GM23338 (cell line): Measurements from ENCODE around the gene AFAP1L2. TPM values are rescaled to one million over a fixed set of nuclear protein-coding genes. Genes with fewer than 3 reads are reported as not detected.

Source experiments
- ATAC-seq: fragments of 200-7000 bp; cut with Tn5 transposase; 3 replicates; pipeline ENCODE4 v1.9.1; 2020
- DNase-seq: peaks from one replicate; pipeline ENCODE4 v3.0.0-alpha.2; 2015; ENCODE audit warnings: low spot score
- H2AFZ ChIP-seq: fragments of 200-600 bp; sonication (generic); 2 replicates; pipeline ENCODE4 v1.8.0; 2016; ENCODE audit warnings: antibody characterized with exemption, mild to moderate bottlenecking, moderate library complexity
- H3F3A ChIP-seq: fragments of 200-600 bp; sonication (generic); replicated peaks from 2 replicates; pipeline ENCODE4 v1.8.0; 2017; ENCODE audit warnings: antibody characterized with exemption, mixed run types, low read depth
- H3K27ac ChIP-seq: fragments of 200-600 bp; sonication (generic); 2 replicates; pipeline ENCODE4 v1.6.1; 2016; ENCODE audit warnings: low read depth
- H3K27me3 ChIP-seq: fragments of 200-600 bp; sonication (generic); 2 replicates; pipeline ENCODE4 v1.8.0; 2016; ENCODE audit warnings: mild to moderate bottlenecking, mixed run types, moderate library complexity; ENCODE audit not compliant: insufficient read depth
- H3K36me3 ChIP-seq: fragments of 200-600 bp; sonication (generic); 2 replicates; pipeline ENCODE4 v1.8.0; 2016; ENCODE audit warnings: mild to moderate bottlenecking; ENCODE audit not compliant: insufficient read depth
- H3K4me1 ChIP-seq: fragments of 200-600 bp; sonication (generic); 2 replicates; pipeline ENCODE4 v1.8.0; 2016; ENCODE audit warnings: mild to moderate bottlenecking, moderate library complexity; ENCODE audit not compliant: insufficient read depth
- H3K4me2 ChIP-seq: fragments of 200-600 bp; sonication (generic); 2 replicates; pipeline ENCODE4 v1.7.1; 2017; ENCODE audit warnings: mixed run types
- H3K4me3 ChIP-seq: fragments of 200-600 bp; sonication (generic); 2 replicates; pipeline ENCODE4 v1.6.1; 2016; ENCODE audit warnings: mixed run types
- H3K79me2 ChIP-seq: fragments of 200-600 bp; sonication (generic); replicated peaks from 2 replicates; pipeline ENCODE4 v1.8.0; 2017; ENCODE audit warnings: mild to moderate bottlenecking; ENCODE audit not compliant: insufficient read depth
- H3K9me2 ChIP-seq: fragments of 200-600 bp; sonication (generic); 2 replicates; pipeline ENCODE4 v1.8.0; 2017; ENCODE audit not compliant: insufficient read depth
- H4K20me1 ChIP-seq: fragments of 200-600 bp; sonication (generic); replicated peaks from 2 replicates; pipeline ENCODE4 v1.8.0; 2017; ENCODE audit warnings: mild to moderate bottlenecking; ENCODE audit not compliant: insufficient read depth
- H3K27ac Mint-ChIP-seq: 2 replicates; pipeline ENCODE4 v1.8.0; 2020; ENCODE audit warnings: inconsistent platforms, mild to moderate bottlenecking, moderate library complexity, mixed read lengths
- H3K27me3 Mint-ChIP-seq: 3 replicates; pipeline ENCODE4 v1.8.0; 2022; ENCODE audit warnings: low read depth, mild to moderate bottlenecking, moderate library complexity, mixed read lengths, inconsistent platforms; ENCODE audit not compliant: insufficient read depth, poor library complexity
- H3K36me3 Mint-ChIP-seq: 3 replicates; pipeline ENCODE4 v1.8.0; 2021; ENCODE audit warnings: low read depth, mild to moderate bottlenecking, inconsistent platforms, moderate library complexity, mixed read lengths
- H3K4me1 Mint-ChIP-seq: 3 replicates; pipeline ENCODE4 v1.8.0; 2020; ENCODE audit warnings: mild to moderate bottlenecking, inconsistent platforms, mixed read lengths
- H3K4me3 Mint-ChIP-seq: 3 replicates; pipeline ENCODE4 v1.8.0; 2021; ENCODE audit warnings: moderate library complexity, mild to moderate bottlenecking, inconsistent platforms, mixed read lengths
- H3K9me3 Mint-ChIP-seq: 3 replicates; pipeline ENCODE4 v1.8.0; 2020; ENCODE audit warnings: moderate library complexity, mild to moderate bottlenecking, inconsistent platforms, mixed read lengths
- EZH2 ChIP-seq: fragments of 200-600 bp; sonication (generic); IDR thresholded peaks from one replicate; pipeline ENCODE4 v1.8.0; 2017; ENCODE audit warnings: antibody characterized with exemption, mild to moderate bottlenecking, low read depth; ENCODE audit not compliant: unreplicated experiment
- EZH2phosphoT487 ChIP-seq: fragments of 200-600 bp; sonication (generic); IDR thresholded peaks from one replicate; pipeline ENCODE4 v1.8.1; 2018; ENCODE audit warnings: antibody characterized with exemption; ENCODE audit not compliant: unreplicated experiment
- JUNB ChIP-seq: IDR thresholded peaks from one replicate; pipeline ENCODE4 v1.6.1; 2016; ENCODE audit warnings: antibody characterized with exemption; ENCODE audit not compliant: unreplicated experiment
- NANOG ChIP-seq: IDR thresholded peaks from 2 replicates; pipeline ENCODE4 v1.6.1; 2016; ENCODE audit warnings: antibody characterized with exemption, borderline replicate concordance
- STAT1 ChIP-seq: IDR thresholded peaks from one replicate; pipeline ENCODE4 v1.6.1; 2016; ENCODE audit warnings: antibody characterized with exemption; ENCODE audit not compliant: unreplicated experiment
- ZNF331 ChIP-seq: fragments of 250-450 bp; sonication (Bioruptor Pico); IDR thresholded peaks from 2 replicates; pipeline ENCODE4 v1.5.0; 2020; ENCODE audit warnings: low read depth, mild to moderate bottlenecking, moderate library complexity
- polyA plus RNA-seq: library from polyadenylated mRNA; unstranded; fragments of >200 nt; fragmentation: Nextera tagmentation; extraction: Ambion mirVana; gene quantifications from 2 replicates; pipeline ENCODE4 v1.2.1, GENCODE V29; 2016
- total RNA-seq: library from RNA; depleted of rRNA; stranded (reverse); fragments of >200 nt; shearing (Covaris generic); gene quantifications from 2 replicates; pipeline ENCODE4 v1.2.3, GENCODE V29; 2014
- TF ChIP-seq, protein P1 (sequence below): fragments of 250-450 bp; sonication (Bioruptor Pico); IDR thresholded peaks from 2 replicates; pipeline ENCODE4 v1.5.0; 2020; ENCODE audit warnings: mild to moderate bottlenecking, moderate library complexity
- TF ChIP-seq, protein P2 (sequence below): IDR thresholded peaks from 2 replicates; pipeline ENCODE4 v1.6.1; 2016; ENCODE audit warnings: antibody characterized with exemption
- TF ChIP-seq, protein P3 (sequence below), 2 experiments: fragments of 200-600 bp in 1 of 2; sonication (generic) in 1 of 2; conservative IDR thresholded peaks; 2 replicates each; pipeline versions ENCODE4 v1.5.1 to v1.6.1; 2016 to 2017; ENCODE audit warnings: antibody characterized with exemption in 2 of 2, low read depth in 2 of 2, mild to moderate bottlenecking in 2 of 2, moderate library complexity in 1 of 2

The AFAP1L2 gene
- total and polyA plus RNA-seq, 2 experiments from 2014 or later = 2.3 to 6.5 TPM

DNA sequence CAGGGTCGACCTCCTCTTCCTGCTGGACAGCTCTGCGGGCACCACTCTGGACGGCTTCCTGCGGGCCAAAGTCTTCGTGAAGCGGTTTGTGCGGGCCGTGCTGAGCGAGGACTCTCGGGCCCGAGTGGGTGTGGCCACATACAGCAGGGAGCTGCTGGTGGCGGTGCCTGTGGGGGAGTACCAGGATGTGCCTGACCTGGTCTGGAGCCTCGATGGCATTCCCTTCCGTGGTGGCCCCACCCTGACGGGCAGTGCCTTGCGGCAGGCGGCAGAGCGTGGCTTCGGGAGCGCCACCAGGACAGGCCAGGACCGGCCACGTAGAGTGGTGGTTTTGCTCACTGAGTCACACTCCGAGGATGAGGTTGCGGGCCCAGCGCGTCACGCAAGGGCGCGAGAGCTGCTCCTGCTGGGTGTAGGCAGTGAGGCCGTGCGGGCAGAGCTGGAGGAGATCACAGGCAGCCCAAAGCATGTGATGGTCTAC is 118.3 kb downstream of the AFAP1L2 start (continued):
- TF ChIP-seq, protein P1, sequence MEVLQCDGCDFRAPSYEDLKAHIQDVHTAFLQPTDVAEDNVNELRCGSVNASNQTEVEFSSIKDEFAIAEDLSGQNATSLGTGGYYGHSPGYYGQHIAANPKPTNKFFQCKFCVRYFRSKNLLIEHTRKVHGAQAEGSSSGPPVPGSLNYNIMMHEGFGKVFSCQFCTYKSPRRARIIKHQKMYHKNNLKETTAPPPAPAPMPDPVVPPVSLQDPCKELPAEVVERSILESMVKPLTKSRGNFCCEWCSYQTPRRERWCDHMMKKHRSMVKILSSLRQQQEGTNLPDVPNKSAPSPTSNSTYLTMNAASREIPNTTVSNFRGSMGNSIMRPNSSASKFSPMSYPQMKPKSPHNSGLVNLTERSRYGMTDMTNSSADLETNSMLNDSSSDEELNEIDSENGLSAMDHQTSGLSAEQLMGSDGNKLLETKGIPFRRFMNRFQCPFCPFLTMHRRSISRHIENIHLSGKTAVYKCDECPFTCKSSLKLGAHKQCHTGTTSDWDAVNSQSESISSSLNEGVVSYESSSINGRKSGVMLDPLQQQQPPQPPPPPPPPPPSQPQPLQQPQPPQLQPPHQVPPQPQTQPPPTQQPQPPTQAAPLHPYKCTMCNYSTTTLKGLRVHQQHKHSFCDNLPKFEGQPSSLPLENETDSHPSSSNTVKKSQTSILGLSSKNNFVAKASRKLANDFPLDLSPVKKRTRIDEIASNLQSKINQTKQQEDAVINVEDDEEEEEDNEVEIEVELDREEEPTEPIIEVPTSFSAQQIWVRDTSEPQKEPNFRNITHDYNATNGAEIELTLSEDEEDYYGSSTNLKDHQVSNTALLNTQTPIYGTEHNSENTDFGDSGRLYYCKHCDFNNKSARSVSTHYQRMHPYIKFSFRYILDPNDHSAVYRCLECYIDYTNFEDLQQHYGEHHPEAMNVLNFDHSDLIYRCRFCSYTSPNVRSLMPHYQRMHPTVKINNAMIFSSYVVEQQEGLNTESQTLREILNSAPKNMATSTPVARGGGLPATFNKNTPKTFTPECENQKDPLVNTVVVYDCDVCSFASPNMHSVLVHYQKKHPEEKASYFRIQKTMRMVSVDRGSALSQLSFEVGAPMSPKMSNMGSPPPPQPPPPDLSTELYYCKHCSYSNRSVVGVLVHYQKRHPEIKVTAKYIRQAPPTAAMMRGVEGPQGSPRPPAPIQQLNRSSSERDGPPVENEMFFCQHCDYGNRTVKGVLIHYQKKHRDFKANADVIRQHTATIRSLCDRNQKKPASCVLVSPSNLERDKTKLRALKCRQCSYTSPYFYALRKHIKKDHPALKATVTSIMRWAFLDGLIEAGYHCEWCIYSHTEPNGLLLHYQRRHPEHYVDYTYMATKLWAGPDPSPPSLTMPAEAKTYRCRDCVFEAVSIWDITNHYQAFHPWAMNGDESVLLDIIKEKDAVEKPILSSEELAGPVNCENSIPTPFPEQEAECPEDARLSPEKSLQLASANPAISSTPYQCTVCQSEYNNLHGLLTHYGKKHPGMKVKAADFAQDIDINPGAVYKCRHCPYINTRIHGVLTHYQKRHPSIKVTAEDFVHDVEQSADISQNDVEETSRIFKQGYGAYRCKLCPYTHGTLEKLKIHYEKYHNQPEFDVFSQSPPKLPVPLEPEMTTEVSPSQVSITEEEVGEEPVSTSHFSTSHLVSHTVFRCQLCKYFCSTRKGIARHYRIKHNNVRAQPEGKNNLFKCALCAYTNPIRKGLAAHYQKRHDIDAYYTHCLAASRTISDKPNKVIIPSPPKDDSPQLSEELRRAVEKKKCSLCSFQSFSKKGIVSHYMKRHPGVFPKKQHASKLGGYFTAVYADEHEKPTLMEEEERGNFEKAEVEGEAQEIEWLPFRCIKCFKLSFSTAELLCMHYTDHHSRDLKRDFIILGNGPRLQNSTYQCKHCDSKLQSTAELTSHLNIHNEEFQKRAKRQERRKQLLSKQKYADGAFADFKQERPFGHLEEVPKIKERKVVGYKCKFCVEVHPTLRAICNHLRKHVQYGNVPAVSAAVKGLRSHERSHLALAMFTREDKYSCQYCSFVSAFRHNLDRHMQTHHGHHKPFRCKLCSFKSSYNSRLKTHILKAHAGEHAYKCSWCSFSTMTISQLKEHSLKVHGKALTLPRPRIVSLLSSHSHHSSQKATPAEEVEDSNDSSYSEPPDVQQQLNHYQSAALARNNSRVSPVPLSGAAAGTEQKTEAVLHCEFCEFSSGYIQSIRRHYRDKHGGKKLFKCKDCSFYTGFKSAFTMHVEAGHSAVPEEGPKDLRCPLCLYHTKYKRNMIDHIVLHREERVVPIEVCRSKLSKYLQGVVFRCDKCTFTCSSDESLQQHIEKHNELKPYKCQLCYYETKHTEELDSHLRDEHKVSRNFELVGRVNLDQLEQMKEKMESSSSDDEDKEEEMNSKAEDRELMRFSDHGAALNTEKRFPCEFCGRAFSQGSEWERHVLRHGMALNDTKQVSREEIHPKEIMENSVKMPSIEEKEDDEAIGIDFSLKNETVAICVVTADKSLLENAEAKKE (CRISPR knock-in tag) = no peak
- TF ChIP-seq NANOG = no peak

DNA sequence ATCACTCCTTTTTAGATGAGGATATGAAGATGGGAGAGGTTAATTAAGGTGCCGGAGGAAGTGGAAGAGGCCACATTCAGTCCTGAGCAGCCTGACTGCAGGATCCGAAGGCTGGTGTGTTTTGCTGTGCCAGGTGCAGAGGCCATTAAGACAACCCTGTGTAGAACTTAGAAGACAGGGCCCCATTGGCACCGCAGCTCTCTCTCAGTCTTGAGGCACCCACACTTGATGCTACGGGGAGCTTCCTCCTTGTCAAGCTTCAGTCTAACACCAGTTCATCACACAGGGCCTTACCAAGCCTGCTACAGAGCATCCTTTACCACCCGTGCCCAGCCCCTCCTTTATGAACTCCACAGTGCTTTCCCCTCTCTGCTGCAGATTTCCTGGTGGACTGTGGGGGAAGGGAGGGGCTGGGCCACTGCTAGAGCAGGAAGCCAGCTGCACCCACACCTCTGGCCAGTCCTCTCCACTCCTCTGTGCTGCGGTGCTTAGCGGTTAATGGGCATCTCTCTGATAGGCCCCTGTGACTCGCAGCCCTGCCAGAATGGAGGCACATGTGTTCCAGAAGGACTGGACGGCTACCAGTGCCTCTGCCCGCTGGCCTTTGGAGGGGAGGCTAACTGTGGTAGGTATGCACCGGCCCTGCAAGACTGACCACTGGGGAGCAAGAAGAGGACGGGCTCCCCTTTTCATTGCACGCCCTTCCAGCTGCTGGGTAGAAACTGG is 119.8 kb downstream of the AFAP1L2 start:
- Mint-ChIP-seq H3K27ac (no peak overlapping the region), H3K27me3 (peaks cover 2% of the 10 kb centered on the region), H3K9me3 (no peaks in the 10 kb centered on the region), H3K4me3 (no peak overlapping the region), H3K4me1 (no peaks in the 10 kb centered on the region), H3K36me3 (no peaks in the 10 kb centered on the region)
- H3K4me2 ChIP-seq = no peak overlapping the region
- H3K4me1 ChIP-seq = no peaks in the 10 kb centered on the region
- no peaks in the 10 kb centered on the region for H3K36me3 ChIP-seq
- DNase-seq = no peak
- no peak overlapping the region for H3K27ac ChIP-seq
- ATAC-seq = no peak
- H3K4me3 ChIP-seq = no peak overlapping the region
- no peaks in the 10 kb centered on the region for H4K20me1 ChIP-seq
- H3F3A ChIP-seq = no peaks in the 10 kb centered on the region
- H2AFZ ChIP-seq = no peak overlapping the region
- no peaks in the 10 kb centered on the region for H3K9me2 ChIP-seq
- no peaks in the 10 kb centered on the region for H3K27me3 ChIP-seq
- H3K79me2 ChIP-seq = no peaks in the 10 kb centered on the region
- TF ChIP-seq EZH2 = no peak
- no peak for TF ChIP-seq ZNF331 (CRISPR knock-in tag)
- no peak for TF ChIP-seq JUNB
- no peak for TF ChIP-seq STAT1
- TF ChIP-seq, protein P2, sequence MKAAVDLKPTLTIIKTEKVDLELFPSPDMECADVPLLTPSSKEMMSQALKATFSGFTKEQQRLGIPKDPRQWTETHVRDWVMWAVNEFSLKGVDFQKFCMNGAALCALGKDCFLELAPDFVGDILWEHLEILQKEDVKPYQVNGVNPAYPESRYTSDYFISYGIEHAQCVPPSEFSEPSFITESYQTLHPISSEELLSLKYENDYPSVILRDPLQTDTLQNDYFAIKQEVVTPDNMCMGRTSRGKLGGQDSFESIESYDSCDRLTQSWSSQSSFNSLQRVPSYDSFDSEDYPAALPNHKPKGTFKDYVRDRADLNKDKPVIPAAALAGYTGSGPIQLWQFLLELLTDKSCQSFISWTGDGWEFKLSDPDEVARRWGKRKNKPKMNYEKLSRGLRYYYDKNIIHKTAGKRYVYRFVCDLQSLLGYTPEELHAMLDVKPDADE = no peak
- TF ChIP-seq NANOG = no peak
- no peak for TF ChIP-seq EZH2phosphoT487
- TF ChIP-seq, protein P3, sequence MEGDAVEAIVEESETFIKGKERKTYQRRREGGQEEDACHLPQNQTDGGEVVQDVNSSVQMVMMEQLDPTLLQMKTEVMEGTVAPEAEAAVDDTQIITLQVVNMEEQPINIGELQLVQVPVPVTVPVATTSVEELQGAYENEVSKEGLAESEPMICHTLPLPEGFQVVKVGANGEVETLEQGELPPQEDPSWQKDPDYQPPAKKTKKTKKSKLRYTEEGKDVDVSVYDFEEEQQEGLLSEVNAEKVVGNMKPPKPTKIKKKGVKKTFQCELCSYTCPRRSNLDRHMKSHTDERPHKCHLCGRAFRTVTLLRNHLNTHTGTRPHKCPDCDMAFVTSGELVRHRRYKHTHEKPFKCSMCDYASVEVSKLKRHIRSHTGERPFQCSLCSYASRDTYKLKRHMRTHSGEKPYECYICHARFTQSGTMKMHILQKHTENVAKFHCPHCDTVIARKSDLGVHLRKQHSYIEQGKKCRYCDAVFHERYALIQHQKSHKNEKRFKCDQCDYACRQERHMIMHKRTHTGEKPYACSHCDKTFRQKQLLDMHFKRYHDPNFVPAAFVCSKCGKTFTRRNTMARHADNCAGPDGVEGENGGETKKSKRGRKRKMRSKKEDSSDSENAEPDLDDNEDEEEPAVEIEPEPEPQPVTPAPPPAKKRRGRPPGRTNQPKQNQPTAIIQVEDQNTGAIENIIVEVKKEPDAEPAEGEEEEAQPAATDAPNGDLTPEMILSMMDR (conservative IDR thresholded peaks at IDR 0.05; ENCODE audit: low read depth in 2 of 2) = no peak
